Measurements from ENCODE around the gene MTF1.
"Not testable (repeated sequence)": the region's sequence is repeated elsewhere in the genome, so short reads cannot be mapped to it uniquely, and the experiment has no call there.

The MTF1 gene

DNA sequence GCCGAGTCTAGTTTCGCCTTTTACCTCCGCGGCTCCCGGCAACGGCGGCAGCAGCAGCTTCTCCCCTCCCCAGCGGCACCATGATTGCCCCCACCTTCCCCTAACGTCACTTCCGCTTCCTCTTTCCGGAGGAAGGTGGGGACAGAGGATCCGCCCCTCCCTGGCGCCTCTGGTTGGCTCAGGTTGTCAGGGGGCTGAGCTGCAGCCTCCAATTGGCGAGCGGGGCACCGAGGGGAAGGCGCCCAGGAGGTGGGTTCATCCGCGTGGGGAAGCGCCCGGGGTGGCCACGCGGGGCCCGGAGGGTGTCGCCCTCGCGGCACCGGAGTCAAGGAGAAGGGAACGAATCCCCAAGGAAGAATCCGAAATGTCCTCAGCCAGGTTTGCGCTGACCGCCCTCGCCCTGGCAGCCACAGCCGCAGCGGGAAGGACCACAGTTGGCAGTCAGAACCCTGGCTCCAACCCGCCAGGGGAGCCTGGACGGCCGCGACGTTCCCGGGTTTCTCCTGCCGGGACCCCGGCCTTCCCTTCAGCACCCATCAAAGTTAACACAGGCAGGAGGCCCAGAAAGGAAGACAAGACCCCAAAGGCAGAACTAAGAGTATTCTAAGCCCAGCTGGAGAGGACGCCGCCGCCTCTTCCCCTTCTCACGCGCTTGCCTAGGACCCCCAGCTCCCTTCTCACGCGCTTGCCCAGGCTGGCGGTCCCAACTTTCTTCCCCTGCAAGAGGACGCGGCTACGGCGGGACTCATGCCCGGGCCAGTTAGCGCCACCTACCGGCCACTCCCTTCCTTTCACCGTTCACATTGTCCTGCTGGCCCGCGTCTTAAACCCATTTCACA lies at the start of gene MTF1:
MTF1 (minus strand) TSS at position 86 of the 839 bp plus-strand sequence. CDS start 1,934 bp downstream, outside the sequence.
- Mint-ChIP-seq H3K4me1 (peaks cover 24% of the 10 kb centered on the region), H3K9me3 (no peaks in the 10 kb centered on the region)
- TF ChIP-seq, protein P1, sequence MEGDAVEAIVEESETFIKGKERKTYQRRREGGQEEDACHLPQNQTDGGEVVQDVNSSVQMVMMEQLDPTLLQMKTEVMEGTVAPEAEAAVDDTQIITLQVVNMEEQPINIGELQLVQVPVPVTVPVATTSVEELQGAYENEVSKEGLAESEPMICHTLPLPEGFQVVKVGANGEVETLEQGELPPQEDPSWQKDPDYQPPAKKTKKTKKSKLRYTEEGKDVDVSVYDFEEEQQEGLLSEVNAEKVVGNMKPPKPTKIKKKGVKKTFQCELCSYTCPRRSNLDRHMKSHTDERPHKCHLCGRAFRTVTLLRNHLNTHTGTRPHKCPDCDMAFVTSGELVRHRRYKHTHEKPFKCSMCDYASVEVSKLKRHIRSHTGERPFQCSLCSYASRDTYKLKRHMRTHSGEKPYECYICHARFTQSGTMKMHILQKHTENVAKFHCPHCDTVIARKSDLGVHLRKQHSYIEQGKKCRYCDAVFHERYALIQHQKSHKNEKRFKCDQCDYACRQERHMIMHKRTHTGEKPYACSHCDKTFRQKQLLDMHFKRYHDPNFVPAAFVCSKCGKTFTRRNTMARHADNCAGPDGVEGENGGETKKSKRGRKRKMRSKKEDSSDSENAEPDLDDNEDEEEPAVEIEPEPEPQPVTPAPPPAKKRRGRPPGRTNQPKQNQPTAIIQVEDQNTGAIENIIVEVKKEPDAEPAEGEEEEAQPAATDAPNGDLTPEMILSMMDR (IDR thresholded peaks at IDR 0.05; ENCODE audit: unreplicated experiment in 3 of 3): peak; percentile 85 to 90 (median 86)

DNA sequence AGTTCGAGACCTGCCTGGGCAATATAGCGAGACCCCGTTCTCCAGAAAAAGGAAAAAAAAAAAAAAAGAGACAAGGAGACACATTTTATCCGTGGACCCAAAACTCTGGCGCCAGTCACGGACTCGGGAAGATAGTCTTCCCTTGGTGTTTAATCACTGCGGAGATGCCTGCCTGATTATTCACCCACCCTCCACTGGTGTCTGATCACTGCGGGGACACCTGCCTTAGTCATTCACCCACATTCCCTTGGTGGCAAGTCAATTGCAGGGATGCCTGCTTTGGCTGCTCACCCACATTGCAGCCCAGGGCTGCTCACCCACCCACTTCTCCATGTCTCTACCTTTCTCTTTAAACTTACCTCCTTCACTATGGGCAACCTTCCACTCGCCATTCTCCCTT lies 49.1 kb upstream of the MTF1 start:
- H3K36me3 Mint-ChIP-seq (ENCODE audit: low read depth); H3K27ac Mint-ChIP-seq; H3K4me3 Mint-ChIP-seq; H3K4me1 Mint-ChIP-seq; H3K27me3 Mint-ChIP-seq (ENCODE audit: low read depth): not testable (repeated sequence)
- peaks cover 21% of the 10 kb centered on the region for H3K9me3 Mint-ChIP-seq

More for the DNA sequence above, at the start of gene MTF1:
- H3K36me3 Mint-ChIP-seq (ENCODE audit: low read depth): peaks cover 34% of the 10 kb centered on the region
- H3K4me3 Mint-ChIP-seq: peak within 1 kb of the TSS; percentile 97 to 99 (median 98)
- no peaks in the 10 kb centered on the region for H3K27me3 Mint-ChIP-seq (ENCODE audit: low read depth)
- peak within 1 kb of the TSS; percentile 77 to 95 (median 93) for H3K27ac Mint-ChIP-seq

DNA sequence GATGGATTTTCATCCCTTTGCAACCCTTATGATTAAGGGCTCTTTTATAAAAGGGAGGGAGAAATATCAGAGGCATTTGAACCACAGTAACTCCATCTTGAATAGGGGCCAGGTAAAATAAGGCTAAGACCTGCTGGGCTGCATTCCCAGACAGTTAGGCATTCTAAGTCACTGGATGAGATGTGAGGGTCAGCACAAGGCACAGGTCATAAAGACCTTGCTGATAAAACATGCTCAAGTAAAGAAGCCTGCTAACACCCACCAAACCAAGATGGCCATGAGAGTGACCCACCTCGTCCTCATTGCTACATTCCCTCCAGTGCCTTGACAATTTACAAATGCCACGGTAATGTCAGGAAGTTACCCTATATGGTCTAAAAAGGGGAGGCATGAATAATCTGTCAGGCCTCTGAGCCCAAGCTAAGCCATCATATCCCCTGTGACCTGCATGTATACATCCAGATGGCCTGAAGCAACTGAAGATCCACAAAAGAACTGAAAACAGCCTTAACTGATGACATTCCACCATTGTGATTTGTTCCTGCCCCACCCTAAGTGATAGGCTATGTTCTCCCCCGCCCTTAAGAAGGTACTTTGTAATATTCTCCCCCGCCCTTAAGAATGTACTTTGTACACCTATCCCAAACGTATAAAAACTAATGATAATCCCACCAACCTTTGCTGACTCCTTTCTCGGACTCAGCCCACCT lies 48.2 kb upstream of the MTF1 start:
- H3K4me1 Mint-ChIP-seq; H3K4me3 Mint-ChIP-seq; H3K27me3 Mint-ChIP-seq (ENCODE audit: low read depth); H3K36me3 Mint-ChIP-seq (ENCODE audit: low read depth); H3K27ac Mint-ChIP-seq: not testable (repeated sequence)
- peaks cover 21% of the 10 kb centered on the region for H3K9me3 Mint-ChIP-seq

DNA sequence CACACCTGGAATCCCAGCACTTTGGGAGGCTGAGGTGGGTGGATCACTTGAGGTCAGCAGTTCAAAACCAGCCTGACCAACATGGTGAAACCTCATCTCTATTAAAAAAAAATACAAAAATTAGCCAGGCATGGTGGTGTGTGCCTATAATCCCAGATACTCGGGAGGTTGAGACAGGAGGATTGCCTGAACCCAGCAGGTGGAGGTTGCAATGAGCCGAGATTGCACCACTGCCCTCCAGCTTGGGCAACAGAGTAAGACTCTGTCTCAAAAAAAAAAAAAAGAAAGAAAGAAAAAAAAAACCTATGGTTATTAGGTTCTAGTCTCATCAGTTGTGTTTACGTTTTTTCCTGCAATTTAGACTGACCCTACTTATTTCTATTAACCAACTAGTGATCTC lies 47.2 kb upstream of the MTF1 start:
- not testable (repeated sequence) for H3K4me3 Mint-ChIP-seq; H3K4me1 Mint-ChIP-seq; H3K27ac Mint-ChIP-seq; H3K27me3 Mint-ChIP-seq (ENCODE audit: low read depth)
- Mint-ChIP-seq H3K9me3 (peaks cover 21% of the 10 kb centered on the region), H3K36me3 (ENCODE audit: low read depth) (peaks cover 16% of the 10 kb centered on the region)

DNA sequence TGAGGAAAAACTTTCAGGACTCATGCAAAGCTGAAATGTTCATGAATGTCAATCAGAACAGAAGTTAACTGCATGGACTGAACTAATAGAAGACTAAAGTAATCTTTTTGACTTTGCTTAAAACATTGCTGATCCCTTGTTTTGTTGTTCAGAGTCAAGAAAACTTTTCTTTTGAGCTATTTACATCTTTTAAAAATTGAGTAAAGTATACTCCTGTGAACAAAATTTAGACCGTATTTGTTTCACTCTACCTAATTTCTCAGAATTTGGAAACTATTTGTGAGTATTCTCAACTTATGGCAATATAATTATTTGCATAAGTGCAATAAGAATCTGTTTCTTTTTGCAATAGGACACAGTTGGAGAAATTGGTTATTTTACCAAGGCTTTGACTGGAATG lies 46.3 kb upstream of the MTF1 start:
- H3K27me3 Mint-ChIP-seq (ENCODE audit: low read depth): peaks cover 3% of the 10 kb centered on the region
- H3K27ac Mint-ChIP-seq: no peak overlapping the region
- H3K4me1 Mint-ChIP-seq: no peaks in the 10 kb centered on the region
- H3K9me3 Mint-ChIP-seq: peaks cover 21% of the 10 kb centered on the region
- peaks cover 23% of the 10 kb centered on the region for H3K36me3 Mint-ChIP-seq (ENCODE audit: low read depth)
- TF ChIP-seq, protein P1 (IDR thresholded peaks at IDR 0.05; ENCODE audit: unreplicated experiment in 3 of 3): no peak
- no peak overlapping the region for H3K4me3 Mint-ChIP-seq

DNA sequence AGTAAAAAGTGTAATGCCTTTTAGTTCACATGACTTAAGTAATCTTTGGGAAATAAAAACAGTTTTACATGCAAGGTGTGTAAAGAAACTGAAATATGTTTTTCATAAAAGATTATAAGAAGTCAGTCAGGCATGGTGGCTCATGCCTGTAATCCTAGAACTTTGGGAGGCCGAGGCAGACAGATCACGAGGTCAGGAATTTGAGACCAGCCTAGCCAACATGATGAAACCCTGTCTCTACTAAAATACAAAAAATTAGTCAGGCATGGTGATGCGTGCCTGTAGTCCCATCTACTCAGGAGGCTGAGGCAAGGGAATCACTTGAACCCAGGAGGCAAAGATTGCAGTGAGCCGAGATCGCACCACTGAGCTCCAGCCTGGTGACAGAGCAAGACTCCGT lies 44.5 kb upstream of the MTF1 start:
- Mint-ChIP-seq H3K9me3 (peaks cover 14% of the 10 kb centered on the region), H3K36me3 (ENCODE audit: low read depth) (peaks cover 23% of the 10 kb centered on the region)
- H3K27me3 Mint-ChIP-seq (ENCODE audit: low read depth); H3K27ac Mint-ChIP-seq; H3K4me1 Mint-ChIP-seq; H3K4me3 Mint-ChIP-seq: not testable (repeated sequence)

DNA sequence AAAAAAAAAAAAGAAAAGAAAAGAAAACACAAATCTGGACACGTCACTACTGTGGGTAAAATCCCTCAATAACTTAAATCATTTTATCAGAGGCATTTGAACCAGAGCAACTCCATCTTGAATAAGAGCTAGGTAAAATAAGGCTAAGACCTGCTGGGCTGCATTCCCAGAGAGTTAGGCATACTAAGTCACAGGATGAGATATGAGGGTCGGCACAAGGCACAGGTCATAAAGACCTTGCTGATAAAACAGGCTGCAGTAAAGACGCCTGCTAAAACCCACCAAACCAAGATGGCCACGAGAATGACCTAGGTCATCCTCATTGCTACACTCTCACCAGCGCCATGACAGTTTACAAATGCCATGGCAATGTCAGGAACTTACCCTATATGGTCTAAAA lies 43.6 kb upstream of the MTF1 start:
- peaks cover 31% of the 10 kb centered on the region for H3K36me3 Mint-ChIP-seq (ENCODE audit: low read depth)
- no peaks in the 10 kb centered on the region for H3K27me3 Mint-ChIP-seq (ENCODE audit: low read depth)
- H3K9me3 Mint-ChIP-seq: peaks cover 12% of the 10 kb centered on the region
- H3K27ac Mint-ChIP-seq: no peak overlapping the region
- H3K4me3 Mint-ChIP-seq: no peak overlapping the region
- TF ChIP-seq, protein P1 (IDR thresholded peaks at IDR 0.05; ENCODE audit: unreplicated experiment in 3 of 3): no peak
- no peaks in the 10 kb centered on the region for H3K4me1 Mint-ChIP-seq

DNA sequence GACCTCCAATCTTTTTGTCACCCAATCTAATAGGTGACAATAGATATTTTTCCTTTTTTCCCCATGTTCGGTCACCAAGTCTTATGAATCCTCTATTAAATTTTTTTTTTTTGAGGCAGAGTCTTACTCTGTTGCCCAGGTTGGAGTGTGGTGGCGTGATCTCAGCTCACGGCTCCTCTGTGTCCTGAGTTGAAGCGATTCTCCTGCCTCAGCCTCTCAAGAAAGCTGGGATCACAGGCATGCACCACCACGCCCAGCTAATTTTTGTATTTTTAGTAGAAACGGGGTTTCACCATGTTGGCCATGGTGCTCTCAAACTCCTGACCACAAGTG lies 42.5 kb upstream of the MTF1 start:
- Mint-ChIP-seq H3K27ac (no peak overlapping the region), H3K36me3 (ENCODE audit: low read depth) (peaks cover 33% of the 10 kb centered on the region)

More for the DNA sequence above, 42.5 kb upstream of the MTF1 start:
- H3K27me3 Mint-ChIP-seq (ENCODE audit: low read depth): no peaks in the 10 kb centered on the region
- peaks cover 5% of the 10 kb centered on the region for H3K9me3 Mint-ChIP-seq
- TF ChIP-seq, protein P1 (IDR thresholded peaks at IDR 0.05; ENCODE audit: unreplicated experiment in 3 of 3): no peak
- no peak overlapping the region for H3K4me3 Mint-ChIP-seq
- H3K4me1 Mint-ChIP-seq: no peaks in the 10 kb centered on the region

Measured in nephron (organoid).